ENCODE results near the gene RAB40C.

Gene RAB40C

DNA sequence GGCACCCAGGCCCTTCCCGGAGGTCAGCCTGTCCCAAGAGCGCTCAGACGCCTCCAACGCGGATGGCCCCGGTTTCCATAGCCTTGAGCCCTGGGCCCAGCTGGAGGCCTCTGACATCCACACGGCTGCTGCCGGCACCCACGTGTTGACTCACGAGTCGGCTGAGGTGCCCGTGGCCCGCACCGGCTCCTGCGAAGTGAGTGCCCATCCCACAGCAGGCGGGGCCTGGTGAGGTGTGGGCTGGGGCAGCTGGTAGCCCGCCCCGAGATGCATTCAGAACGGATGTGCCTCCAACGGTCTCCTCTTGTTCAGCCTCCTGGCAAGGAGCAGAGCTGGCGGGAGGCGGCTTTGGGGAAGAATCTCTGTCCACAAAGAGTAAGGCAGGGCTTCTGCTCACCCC is 62.0 kb downstream of the RAB40C start:
- H3K9ac ChIP-seq (ENCODE audit: insufficient read length), result no peak overlapping the region
- no peaks in the 10 kb centered on the region; the same call in 1 of the 2 replicates for H3K36me3 ChIP-seq (ENCODE audit: insufficient read depth, low read length)
- DNase-seq (ENCODE audit: low read depth, low spot score), result no peak
- no peak for TF ChIP-seq POLR2AphosphoS5 (IDR thresholded peaks at IDR 0.05; ENCODE audit: borderline replicate concordance, low read depth, low read length)
- no peak for TF ChIP-seq FOXP2 (optimal IDR thresholded peaks at IDR 0.05; ENCODE audit: control extremely low read depth, extremely low read length, insufficient read depth)
- TF ChIP-seq EZH2 (IDR thresholded peaks at IDR 0.05), result no peak
- H3K27ac ChIP-seq, result no peak overlapping the region
- no peak overlapping the region for H3K4me3 ChIP-seq
- no peaks in the 10 kb centered on the region for H3K9me3 ChIP-seq (ENCODE audit: low read depth, low read length)

GRCh38 chr16:652454-653305 is 62.8 kb downstream of the RAB40C start:
- Histone ChIP-seq H3K4me3 (no peak overlapping the region), H3K9me3 (ENCODE audit: low read depth, low read length) (no peaks in the 10 kb centered on the region), H3K9ac (ENCODE audit: insufficient read length) (no peak overlapping the region), H3K36me3 (ENCODE audit: insufficient read depth, low read length) (no peaks in the 10 kb centered on the region; the same call in 1 of the 2 replicates), H3K27ac (no peak overlapping the region)
- TF ChIP-seq POLR2AphosphoS5 (IDR thresholded peaks at IDR 0.05; ENCODE audit: borderline replicate concordance, low read depth, low read length), result no peak
- no peak for TF ChIP-seq FOXP2 (optimal IDR thresholded peaks at IDR 0.05; ENCODE audit: control extremely low read depth, extremely low read length, insufficient read depth)
- TF ChIP-seq EZH2 (IDR thresholded peaks at IDR 0.05), result no peak
- DNase-seq (ENCODE audit: low read depth, low spot score), result no peak

DNA sequence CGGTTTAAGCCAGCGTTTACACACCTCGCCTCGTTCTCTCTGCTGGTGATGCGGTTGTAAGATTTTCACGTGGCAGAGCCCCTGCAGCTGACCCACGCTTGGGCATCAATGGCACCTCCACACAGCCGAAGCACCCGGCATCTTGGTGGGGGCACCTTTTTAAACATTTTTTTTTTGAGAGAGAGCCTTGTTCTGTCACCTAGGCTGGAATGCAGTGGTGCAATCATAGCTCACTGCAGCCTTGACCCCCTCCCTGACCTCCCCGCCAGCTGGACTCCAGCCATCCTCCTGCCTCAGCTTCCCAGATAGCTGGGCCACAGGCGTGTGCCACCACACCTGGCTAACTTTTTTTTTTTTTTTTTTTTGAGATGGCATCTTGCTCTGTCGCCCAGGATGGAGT is 64.2 kb downstream of the RAB40C start:
- TF ChIP-seq FOXP2 (optimal IDR thresholded peaks at IDR 0.05; ENCODE audit: control extremely low read depth, extremely low read length, insufficient read depth) (no peak), POLR2AphosphoS5 (IDR thresholded peaks at IDR 0.05; ENCODE audit: borderline replicate concordance, low read depth, low read length) (no peak), EZH2 (IDR thresholded peaks at IDR 0.05) (no peak)
- no peak overlapping the region for H3K9ac ChIP-seq (ENCODE audit: insufficient read length)
- H3K4me3 ChIP-seq, result no peak overlapping the region
- H3K9me3 ChIP-seq (ENCODE audit: low read depth, low read length), result no peaks in the 10 kb centered on the region
- H3K36me3 ChIP-seq (ENCODE audit: insufficient read depth, low read length), result no peaks in the 10 kb centered on the region; the same call in 1 of the 2 replicates
- no peak for DNase-seq (ENCODE audit: low read depth, low spot score)
- H3K27ac ChIP-seq, result no peak overlapping the region

- Histone ChIP-seq H3K27ac (no peak overlapping the region), H3K36me3 (ENCODE audit: insufficient read depth, low read length) (no peaks in the 10 kb centered on the region; the same call in 1 of the 2 replicates), H3K9ac (ENCODE audit: insufficient read length) (no peak overlapping the region), H3K4me3 (no peak overlapping the region), H3K9me3 (ENCODE audit: low read depth, low read length) (no peaks in the 10 kb centered on the region)
- TF ChIP-seq POLR2AphosphoS5 (IDR thresholded peaks at IDR 0.05; ENCODE audit: borderline replicate concordance, low read depth, low read length) (no peak), FOXP2 (optimal IDR thresholded peaks at IDR 0.05; ENCODE audit: control extremely low read depth, extremely low read length, insufficient read depth) (no peak), EZH2 (IDR thresholded peaks at IDR 0.05) (no peak)
- DNase-seq (ENCODE audit: low read depth, low spot score), result no peak
Observed at GRCh38 chr16:657487-657886, 67.6 kb downstream of the RAB40C start.

DNA sequence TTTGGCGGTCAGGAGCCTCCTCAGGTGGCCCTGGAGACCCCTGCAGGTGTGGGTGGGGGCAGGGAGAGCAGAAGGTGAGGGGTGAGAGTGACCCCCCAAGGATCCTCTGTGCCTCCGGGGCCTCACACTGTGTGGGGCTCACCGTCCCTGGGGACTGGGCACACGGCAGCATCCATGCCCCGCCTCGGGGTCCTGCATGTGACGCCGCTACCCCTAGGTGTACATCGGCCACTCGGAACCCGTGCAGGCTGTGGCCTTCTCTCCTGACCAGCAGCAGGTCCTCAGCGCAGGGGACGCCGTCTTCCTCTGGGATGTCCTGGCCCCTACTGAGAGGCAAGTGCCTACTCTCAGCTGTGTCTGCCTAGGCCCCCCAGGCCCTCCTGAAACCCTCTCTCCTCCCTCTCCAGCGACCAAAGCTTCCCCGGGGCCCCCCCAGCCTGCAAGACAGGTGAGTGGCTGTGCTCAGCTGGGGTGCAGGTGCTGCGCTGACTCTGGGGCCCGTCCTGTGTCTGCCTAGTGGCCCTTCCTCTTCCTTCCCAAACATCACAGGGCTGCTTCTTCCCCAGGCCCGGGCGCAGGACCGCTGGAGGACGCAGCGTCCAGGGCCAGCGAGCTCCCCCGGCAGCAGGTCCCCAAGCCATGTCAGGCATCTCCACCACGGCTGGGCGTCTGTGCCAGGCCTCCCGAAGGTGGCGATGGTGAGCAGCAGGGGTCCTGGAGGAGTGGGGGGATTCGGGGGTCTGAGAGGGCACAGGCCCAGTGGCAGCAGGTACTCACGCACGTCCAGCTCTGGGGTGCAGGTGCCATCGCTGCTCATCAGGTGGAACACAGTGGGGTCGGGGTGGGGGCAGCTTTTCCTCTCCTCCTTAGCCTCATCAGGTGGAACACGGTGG is 69.1 kb downstream of the RAB40C start:
- Histone ChIP-seq H3K4me3 (no peak overlapping the region), H3K9ac (ENCODE audit: insufficient read length) (no peak overlapping the region), H3K36me3 (ENCODE audit: insufficient read depth, low read length) (no peaks in the 10 kb centered on the region; the same call in 1 of the 2 replicates), H3K27ac (no peak overlapping the region), H3K9me3 (ENCODE audit: low read depth, low read length) (no peaks in the 10 kb centered on the region)
- DNase-seq (ENCODE audit: low read depth, low spot score), result no peak
- TF ChIP-seq FOXP2 (optimal IDR thresholded peaks at IDR 0.05; ENCODE audit: control extremely low read depth, extremely low read length, insufficient read depth), result no peak
- no peak for TF ChIP-seq EZH2 (IDR thresholded peaks at IDR 0.05)
- TF ChIP-seq POLR2AphosphoS5 (IDR thresholded peaks at IDR 0.05; ENCODE audit: borderline replicate concordance, low read depth, low read length), result no peak

- H3K27ac ChIP-seq, result no peak overlapping the region
- TF ChIP-seq EZH2 (IDR thresholded peaks at IDR 0.05), result no peak
- no peak for TF ChIP-seq POLR2AphosphoS5 (IDR thresholded peaks at IDR 0.05; ENCODE audit: borderline replicate concordance, low read depth, low read length)
- TF ChIP-seq FOXP2 (optimal IDR thresholded peaks at IDR 0.05; ENCODE audit: control extremely low read depth, extremely low read length, insufficient read depth), result no peak
- H3K9me3 ChIP-seq (ENCODE audit: low read depth, low read length), result no peaks in the 10 kb centered on the region
- no peak overlapping the region for H3K9ac ChIP-seq (ENCODE audit: insufficient read length)
- no peak overlapping the region for H3K4me3 ChIP-seq
- no peak for DNase-seq (ENCODE audit: low read depth, low spot score)
- H3K36me3 ChIP-seq (ENCODE audit: insufficient read depth, low read length), result no peaks in the 10 kb centered on the region; the same call in 1 of the 2 replicates
Observed at GRCh38 chr16:659618-660017, 69.8 kb downstream of the RAB40C start.

GRCh38 chr16:660132-660458 is 70.2 kb downstream of the RAB40C start:
- no peak for DNase-seq (ENCODE audit: low read depth, low spot score)
- Histone ChIP-seq H3K9me3 (ENCODE audit: low read depth, low read length) (no peaks in the 10 kb centered on the region), H3K9ac (ENCODE audit: insufficient read length) (no peak overlapping the region), H3K4me3 (no peak overlapping the region), H3K27ac (no peak overlapping the region), H3K36me3 (ENCODE audit: insufficient read depth, low read length) (no peaks in the 10 kb centered on the region; the same call in 1 of the 2 replicates)
- TF ChIP-seq FOXP2 (optimal IDR thresholded peaks at IDR 0.05; ENCODE audit: control extremely low read depth, extremely low read length, insufficient read depth) (no peak), EZH2 (IDR thresholded peaks at IDR 0.05) (no peak), POLR2AphosphoS5 (IDR thresholded peaks at IDR 0.05; ENCODE audit: borderline replicate concordance, low read depth, low read length) (no peak)
